Trophoblast cell (in vitro differentiated cells and primary cell): ENCODE data around the gene BTN3A1.
A peak's percentile ranks its signal among the peaks of the same experiment; 100 is the strongest.

ENCODE experiments used
- DNase-seq, 2 donors: peaks; one replicate each; pipeline ENCODE4 v3.0.0-alpha.2; 2016
- H2AFZ ChIP-seq: 2 replicates; pipeline ENCODE4 v1.6.1; 2013; ENCODE audit warnings: low read length, moderate library complexity, mild to moderate bottlenecking; ENCODE audit not compliant: insufficient read depth, poor library complexity
- H2AK5ac ChIP-seq: 2 replicates; pipeline ENCODE4 v1.6.1; 2013; ENCODE audit warnings: mild to moderate bottlenecking, low read length
- H2BK120ac ChIP-seq: 2 replicates; pipeline ENCODE4 v1.6.1; 2013; ENCODE audit warnings: low read length, mild to moderate bottlenecking, moderate library complexity; ENCODE audit not compliant: insufficient read depth, poor library complexity
- H2BK12ac ChIP-seq: 2 replicates; pipeline ENCODE4 v1.6.1; 2013; ENCODE audit warnings: mild to moderate bottlenecking, low read length, moderate library complexity
- H2BK5ac ChIP-seq: 2 replicates; pipeline ENCODE4 v1.6.1; 2013; ENCODE audit warnings: low read length, low read depth, moderate library complexity, mild to moderate bottlenecking; ENCODE audit not compliant: poor library complexity
- H3K14ac ChIP-seq: 2 replicates; pipeline ENCODE4 v1.6.1; 2013; ENCODE audit warnings: mild to moderate bottlenecking, low read length
- H3K18ac ChIP-seq: 2 replicates; pipeline ENCODE4 v1.6.1; 2013; ENCODE audit warnings: mild to moderate bottlenecking, low read length
- H3K23ac ChIP-seq: 2 replicates; pipeline ENCODE4 v1.6.1; 2013; ENCODE audit warnings: low read length
- H3K27ac ChIP-seq: 2 replicates; pipeline ENCODE4 v1.5.1; 2013; ENCODE audit warnings: low read depth, mild to moderate bottlenecking, inconsistent platforms, low read length, moderate library complexity
- H3K27me3 ChIP-seq: 2 replicates; pipeline ENCODE4 v1.6.1; 2013; ENCODE audit warnings: inconsistent platforms, mild to moderate bottlenecking, low read length, moderate library complexity; ENCODE audit not compliant: insufficient read depth
- H3K36me3 ChIP-seq, 2 experiments: 1 replicate in 1 of 2; 2 replicates in 1 of 2; pipeline ENCODE4 v1.6.1; 2013; ENCODE audit warnings: low read length in 2 of 2, mild to moderate bottlenecking in 2 of 2, moderate library complexity in 1 of 2; ENCODE audit not compliant: insufficient read depth in 2 of 2, control insufficient read depth in 1 of 2
- H3K4ac ChIP-seq: 2 replicates; pipeline ENCODE4 v1.6.1; 2013; ENCODE audit warnings: low read depth, mild to moderate bottlenecking, low read length, moderate library complexity
- H3K4me1 ChIP-seq, 2 experiments: 1 replicate in 1 of 2; 2 replicates in 1 of 2; pipeline ENCODE4 v1.6.1; 2013; ENCODE audit warnings: low read length in 2 of 2, mild to moderate bottlenecking in 2 of 2, moderate library complexity in 1 of 2; ENCODE audit not compliant: insufficient read depth in 2 of 2, control insufficient read depth in 1 of 2
- H3K4me2 ChIP-seq: 2 replicates; pipeline ENCODE4 v1.6.1; 2013; ENCODE audit warnings: inconsistent platforms, mild to moderate bottlenecking, low read length, moderate library complexity
- H3K4me3 ChIP-seq: 2 replicates; pipeline ENCODE4 v1.5.1; 2013; ENCODE audit warnings: mild to moderate bottlenecking, low read depth, low read length, inconsistent platforms
- H3K79me1 ChIP-seq: one replicate; pipeline ENCODE4 v1.6.1; 2013; ENCODE audit warnings: low read length
- H3K79me2 ChIP-seq: 2 replicates; pipeline ENCODE4 v1.6.1; 2013; ENCODE audit warnings: low read length, mild to moderate bottlenecking; ENCODE audit not compliant: control insufficient read depth, insufficient read depth, poor library complexity
- H3K9ac ChIP-seq: 2 replicates; pipeline ENCODE4 v1.6.1; 2013; ENCODE audit warnings: mild to moderate bottlenecking, low read length
- H3K9me3 ChIP-seq: 2 replicates; pipeline ENCODE4 v1.6.1; 2013; ENCODE audit warnings: low read depth, mild to moderate bottlenecking, control low read depth, inconsistent platforms, low read length; ENCODE audit not compliant: insufficient read depth
- H4K12ac ChIP-seq: 2 replicates; pipeline ENCODE4 v1.6.1; 2013; ENCODE audit warnings: low read depth, mild to moderate bottlenecking, low read length, moderate library complexity
- H4K8ac ChIP-seq: 2 replicates; pipeline ENCODE4 v1.6.1; 2013; ENCODE audit warnings: low read depth, mild to moderate bottlenecking, low read length, moderate library complexity
- H4K91ac ChIP-seq: one replicate; pipeline ENCODE4 v1.6.1; 2013; ENCODE audit warnings: low read depth, mild to moderate bottlenecking, low read length, moderate library complexity
- WGBS: extraction: QIAGEN DNeasy Blood & Tissue Kit; methylation state at CpG from one replicate; pipeline ENCODE4 v1.1.7; 2013; ENCODE audit warnings: missing lambda C conversion rate; ENCODE audit not compliant: insufficient read length, insufficient coverage; ENCODE audit errors: extremely low coverage; 5-methylcytosine and 5-hydroxymethylcytosine counted together

Gene BTN3A1

DNA sequence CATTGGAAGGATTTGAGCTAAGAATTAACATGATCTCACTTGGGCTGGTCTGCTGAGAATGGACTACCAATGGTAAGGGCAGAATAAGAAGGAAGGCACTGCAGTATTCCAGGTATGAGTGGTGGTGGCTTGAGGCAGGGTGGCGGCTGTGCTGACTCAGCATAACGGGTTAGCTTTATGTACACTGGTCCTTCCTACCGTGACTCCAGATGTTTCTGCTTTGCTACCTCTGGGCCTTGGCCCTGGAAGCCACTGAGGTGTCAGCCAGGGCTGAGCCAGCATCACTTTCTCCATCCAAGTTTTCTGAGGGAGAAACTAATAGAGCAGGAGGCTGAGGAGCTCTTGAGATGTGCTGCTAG is 25.4 kb downstream of the BTN3A1 start:
- Histone ChIP-seq H3K18ac (no peak overlapping the region), H3K14ac (no peak overlapping the region), H2BK5ac (no peak overlapping the region), H3K36me3 (peaks cover 0 to 5% of the 10 kb centered on the region in 2 experiments), H3K79me2 (no peaks in the 10 kb centered on the region), H3K27me3 (no peaks in the 10 kb centered on the region), H4K12ac (no peak overlapping the region), H3K4me3 (no peak overlapping the region), H3K27ac (no peak overlapping the region), H3K9me3 (peaks cover 7% of the 10 kb centered on the region), H2AFZ (no peak overlapping the region), H2BK12ac (no peak overlapping the region), H3K4me1 (no peaks in the 10 kb centered on the region), H3K9ac (no peak overlapping the region), H2BK120ac (no peak overlapping the region), H2AK5ac (no peak overlapping the region), H3K4ac (no peak overlapping the region), H4K91ac (no peak overlapping the region), H3K79me1 (no peaks in the 10 kb centered on the region), H3K4me2 (no peak overlapping the region), H3K23ac (no peak overlapping the region), H4K8ac (no peak overlapping the region)
- no CpG with 5 or more reads among the region's 3 CpGs for WGBS
- DNase-seq = no peak

DNA sequence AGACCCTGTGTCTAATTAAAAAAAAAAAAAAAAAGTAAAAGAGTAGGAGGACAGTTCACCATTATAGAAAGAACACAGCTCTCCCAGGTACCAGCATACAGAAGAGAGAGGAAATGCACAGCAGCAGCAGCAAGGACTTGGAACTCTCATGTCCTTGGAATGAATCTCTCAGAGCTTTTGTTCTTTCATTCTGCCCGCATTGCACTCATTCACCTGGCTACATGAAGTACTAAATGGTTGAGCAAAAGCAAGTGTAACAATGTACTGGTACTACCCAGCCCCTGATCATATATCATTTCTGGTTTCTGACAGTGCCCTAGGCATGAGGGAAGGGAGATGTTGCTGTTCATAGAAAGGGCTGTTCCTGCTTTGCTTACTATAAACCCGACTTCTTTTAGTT is 26.1 kb downstream of the BTN3A1 start:
- WGBS = no CpG with 5 or more reads among the region's 2 CpGs

DNA sequence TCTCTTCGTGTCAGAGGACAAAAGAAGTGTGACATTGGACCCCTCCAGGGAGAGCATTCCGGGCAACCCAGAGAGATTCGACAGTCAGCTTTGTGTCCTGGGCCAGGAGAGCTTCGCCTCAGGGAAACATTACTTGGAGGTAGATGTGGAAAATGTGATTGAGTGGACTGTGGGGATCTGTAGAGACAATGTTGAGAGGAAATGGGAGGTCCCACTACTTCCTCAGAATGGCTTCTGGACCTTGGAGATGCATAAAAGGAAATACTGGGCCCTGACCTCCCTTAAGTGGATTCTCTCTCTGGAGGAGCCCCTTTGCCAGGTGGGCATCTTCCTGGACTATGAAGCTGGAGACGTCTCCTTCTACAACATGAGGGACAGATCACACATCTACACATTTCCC is 28.7 kb downstream of the BTN3A1 start:
- no peak overlapping the region for H4K12ac ChIP-seq
- H3K4me2 ChIP-seq = no peak overlapping the region
- no peak overlapping the region for H3K14ac ChIP-seq
- H3K4me1 ChIP-seq = no peaks in the 10 kb centered on the region
- H3K27ac ChIP-seq = no peak overlapping the region
- H3K23ac ChIP-seq = no peak overlapping the region
- peaks cover 7% of the 10 kb centered on the region for H3K9me3 ChIP-seq
- no peak overlapping the region for H4K91ac ChIP-seq
- H2BK120ac ChIP-seq = no peak overlapping the region
- no peak overlapping the region for H3K4me3 ChIP-seq
- H3K79me1 ChIP-seq = no peaks in the 10 kb centered on the region
- H3K79me2 ChIP-seq = no peaks in the 10 kb centered on the region
- DNase-seq = no peak
- H3K9ac ChIP-seq = no peak overlapping the region
- H2AK5ac ChIP-seq = no peak overlapping the region
- no peak overlapping the region for H3K4ac ChIP-seq
- no peak overlapping the region for H2BK12ac ChIP-seq
- H3K18ac ChIP-seq = no peak overlapping the region
- no peak overlapping the region for H4K8ac ChIP-seq
- no CpG with 5 or more reads among the region's 5 CpGs for WGBS
- no peaks in the 10 kb centered on the region for H3K27me3 ChIP-seq
- H3K36me3 ChIP-seq = peaks cover 0 to 3% of the 10 kb centered on the region in 2 experiments
- H2BK5ac ChIP-seq = no peak overlapping the region
- no peak overlapping the region for H2AFZ ChIP-seq

More for the DNA sequence above, 26.1 kb downstream of the BTN3A1 start:
- H2AK5ac ChIP-seq = no peak overlapping the region
- H4K12ac ChIP-seq = no peak overlapping the region
- H2BK5ac ChIP-seq = no peak overlapping the region
- no peak overlapping the region for H3K18ac ChIP-seq
- H3K14ac ChIP-seq = no peak overlapping the region
- no peak overlapping the region for H3K27ac ChIP-seq
- no peak overlapping the region for H2BK120ac ChIP-seq
- H4K91ac ChIP-seq = no peak overlapping the region
- no peak overlapping the region for H3K4ac ChIP-seq
- H3K4me1 ChIP-seq = no peaks in the 10 kb centered on the region
- H3K36me3 ChIP-seq = peaks cover 0 to 3% of the 10 kb centered on the region in 2 experiments
- no peak overlapping the region for H3K4me2 ChIP-seq
- no peaks in the 10 kb centered on the region for H3K79me2 ChIP-seq
- no peak overlapping the region for H2BK12ac ChIP-seq
- peaks cover 7% of the 10 kb centered on the region for H3K9me3 ChIP-seq
- no peak overlapping the region for H3K23ac ChIP-seq
- H4K8ac ChIP-seq = no peak overlapping the region
- H2AFZ ChIP-seq = no peak overlapping the region
- H3K79me1 ChIP-seq = no peaks in the 10 kb centered on the region
- H3K27me3 ChIP-seq = no peaks in the 10 kb centered on the region
- H3K4me3 ChIP-seq = no peak overlapping the region
- no peak overlapping the region for H3K9ac ChIP-seq
- DNase-seq = peak; percentile 89 to 93

DNA sequence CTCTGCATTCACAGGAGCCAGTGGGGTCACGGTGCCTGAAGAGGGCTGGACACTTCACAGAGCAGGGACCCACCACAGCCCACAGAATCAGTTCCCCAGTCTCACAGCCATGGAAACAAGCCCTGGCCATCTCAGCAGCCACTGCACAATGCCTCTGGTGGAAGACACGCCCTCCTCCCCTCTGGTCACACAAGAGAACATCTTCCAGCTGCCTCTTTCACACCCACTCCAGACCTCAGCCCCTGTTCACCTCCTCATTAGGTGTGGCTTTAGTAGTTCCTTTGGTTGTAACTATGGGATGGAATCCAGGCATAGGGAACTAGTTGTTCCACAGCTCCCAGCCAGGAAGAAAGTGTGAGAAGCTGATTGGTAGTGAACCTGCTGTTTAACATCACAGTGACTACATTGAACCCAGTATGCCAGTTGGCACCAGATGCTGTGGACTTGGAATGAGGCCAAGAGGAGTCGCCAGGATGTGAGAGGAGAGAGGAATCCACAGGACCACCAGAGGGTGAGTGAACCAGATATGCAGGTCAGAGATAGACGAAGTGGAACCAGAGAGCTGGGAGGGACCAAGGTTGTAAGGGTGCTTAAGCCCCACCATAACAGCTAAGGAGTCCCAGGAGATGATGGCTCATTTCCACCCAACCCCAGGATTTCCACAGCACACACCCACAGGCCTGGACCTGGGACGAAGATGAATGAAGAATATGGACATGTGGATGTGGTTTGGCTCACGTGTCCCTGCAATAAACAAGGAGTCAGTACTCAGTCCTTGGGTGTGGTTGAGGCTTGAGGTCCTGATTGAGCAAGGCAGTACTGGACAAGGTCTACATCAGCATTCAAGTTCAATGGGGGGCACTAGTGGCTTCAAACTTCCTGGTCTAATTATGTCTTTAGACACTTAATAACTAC is 29.4 kb downstream of the BTN3A1 start:
- Histone ChIP-seq H3K4ac (no peak overlapping the region), H3K4me2 (no peak overlapping the region), H3K79me1 (no peaks in the 10 kb centered on the region), H2AK5ac (no peak overlapping the region), H3K27me3 (no peaks in the 10 kb centered on the region), H3K18ac (no peak overlapping the region), H4K12ac (no peak overlapping the region), H3K4me1 (no peaks in the 10 kb centered on the region), H2AFZ (no peak overlapping the region), H3K79me2 (no peaks in the 10 kb centered on the region), H3K9me3 (peaks cover 7% of the 10 kb centered on the region), H2BK5ac (no peak overlapping the region), H3K36me3 (peaks cover 0 to 3% of the 10 kb centered on the region in 2 experiments), H4K91ac (no peak overlapping the region), H3K23ac (no peak overlapping the region), H3K9ac (no peak overlapping the region), H2BK120ac (no peak overlapping the region), H3K27ac (no peak overlapping the region), H4K8ac (no peak overlapping the region), H2BK12ac (no peak overlapping the region), H3K4me3 (no peak overlapping the region), H3K14ac (no peak overlapping the region)
- no CpG with 5 or more reads among the region's 6 CpGs for WGBS
- no peak for DNase-seq
